ENCODE results near the gene HOXB9. TPM values are rescaled to one million over a fixed set of nuclear protein-coding genes. Genes with fewer than 3 reads are reported as not detected.

Gene HOXB9
- total RNA-seq, 1 donor from 2014 or later: 70.1 TPM

- no peak for TF ChIP-seq CTCF (IDR thresholded peaks at IDR 0.05; ENCODE audit: insufficient read depth, low read length, poor library complexity, severe bottlenecking)
- Histone ChIP-seq H3K27me3 (ENCODE audit: control insufficient read depth, insufficient read depth, low read length) (no peaks in the 10 kb centered on the region), H3K4me3 (ENCODE audit: low read depth, low read length) (peak overlapping the region; percentile 88), H3K36me3 (ENCODE audit: control insufficient read depth, insufficient read depth, low read length) (no peaks in the 10 kb centered on the region)
- no peak for DNase-seq (ENCODE audit: low read depth)
Measured at GRCh38 chr17:48627118-48627597, 1.0 kb upstream of the HOXB9 start.

- no peak for TF ChIP-seq CTCF (IDR thresholded peaks at IDR 0.05; ENCODE audit: insufficient read depth, low read length, poor library complexity, severe bottlenecking)
- no peaks in the 10 kb centered on the region for H3K27me3 ChIP-seq (ENCODE audit: control insufficient read depth, insufficient read depth, low read length)
- no peak for DNase-seq (ENCODE audit: low read depth)
- H3K4me3 ChIP-seq (ENCODE audit: low read depth, low read length): peak overlapping the region; percentile 88
- no peaks in the 10 kb centered on the region for H3K36me3 ChIP-seq (ENCODE audit: control insufficient read depth, insufficient read depth, low read length)
Measured at GRCh38 chr17:48625495-48626244, 488 bp downstream of the HOXB9 start.

DNA sequence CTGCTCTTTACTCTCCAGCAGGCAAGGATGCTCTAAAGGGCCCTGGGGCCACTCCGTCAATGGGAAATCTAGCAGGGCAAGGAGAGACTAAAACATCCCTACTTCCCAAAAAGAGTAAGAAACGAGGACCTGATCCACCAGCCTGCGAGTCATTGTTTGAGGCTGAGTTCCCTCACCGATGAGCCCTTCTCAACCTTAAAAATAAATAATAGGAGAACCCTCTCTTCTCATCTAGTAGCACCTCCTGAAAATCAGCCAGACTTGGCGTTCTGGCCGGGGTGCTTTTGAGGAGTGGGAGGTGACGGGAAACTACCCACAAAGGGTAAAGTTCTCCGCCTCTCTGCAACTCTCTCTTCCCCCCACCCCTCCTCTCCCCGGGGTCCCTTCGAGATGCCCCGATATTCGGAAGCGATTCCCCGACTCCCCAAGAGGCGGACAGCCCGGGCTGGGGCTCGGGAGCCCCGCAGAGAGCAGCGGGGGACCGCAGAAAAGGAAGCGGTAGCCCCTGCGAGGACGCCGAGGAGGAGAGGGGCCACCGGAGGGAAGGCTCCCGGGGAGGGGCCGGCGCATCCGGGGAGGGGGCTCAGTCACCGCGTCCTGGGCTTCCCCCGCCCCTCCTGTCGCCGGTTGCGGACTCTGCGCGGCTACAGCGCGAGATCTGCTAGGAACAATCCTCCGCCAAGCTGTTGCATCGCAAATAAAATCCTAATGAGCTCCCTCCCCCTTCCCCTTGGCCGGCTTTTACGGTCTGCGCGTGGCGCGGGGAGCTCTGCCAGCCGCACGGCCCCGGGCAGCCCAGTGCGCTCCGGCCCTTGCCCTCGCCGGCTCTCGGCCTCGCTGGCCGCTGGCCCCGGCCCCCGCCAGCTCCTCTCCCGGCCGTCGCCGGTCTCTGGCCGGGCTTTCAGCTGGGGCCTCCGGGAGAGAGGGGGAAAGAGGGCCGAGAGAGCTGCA lies 1.3 kb downstream of the HOXB9 start:
- Histone ChIP-seq H3K4me3 (ENCODE audit: low read depth, low read length) (peak overlapping the region; percentile 88), H3K36me3 (ENCODE audit: control insufficient read depth, insufficient read depth, low read length) (no peaks in the 10 kb centered on the region), H3K27me3 (ENCODE audit: control insufficient read depth, insufficient read depth, low read length) (no peaks in the 10 kb centered on the region)
- no peak for TF ChIP-seq CTCF (IDR thresholded peaks at IDR 0.05; ENCODE audit: insufficient read depth, low read length, poor library complexity, severe bottlenecking)
- no peak for DNase-seq (ENCODE audit: low read depth)

- H3K4me3 ChIP-seq (ENCODE audit: low read depth, low read length): peak overlapping the region; percentile 88
- no peak for TF ChIP-seq CTCF (IDR thresholded peaks at IDR 0.05; ENCODE audit: insufficient read depth, low read length, poor library complexity, severe bottlenecking)
- no peaks in the 10 kb centered on the region for H3K27me3 ChIP-seq (ENCODE audit: control insufficient read depth, insufficient read depth, low read length)
- H3K36me3 ChIP-seq (ENCODE audit: control insufficient read depth, insufficient read depth, low read length): no peaks in the 10 kb centered on the region
- no peak for DNase-seq (ENCODE audit: low read depth)
Measured at GRCh38 chr17:48624118-48624517, 2.0 kb downstream of the HOXB9 start.

DNA sequence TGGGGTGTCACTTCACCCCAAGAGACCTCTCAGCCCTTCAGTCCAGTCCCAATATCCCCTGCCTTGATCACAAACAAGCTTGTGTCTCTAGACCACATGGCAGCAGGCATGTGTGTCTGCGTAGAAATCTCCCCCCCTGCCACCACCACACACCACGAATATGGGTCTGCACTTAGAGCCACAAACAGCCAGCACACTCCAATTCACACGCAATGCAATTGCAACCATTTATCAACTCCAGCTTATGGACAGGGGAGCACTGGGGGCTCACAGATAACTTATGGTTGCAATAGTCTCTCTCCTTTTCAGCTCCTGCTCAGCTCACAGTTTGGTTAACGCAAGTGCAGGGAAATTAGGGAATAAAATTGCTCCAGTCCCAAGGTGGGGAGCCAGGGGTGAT lies 2.6 kb downstream of the HOXB9 start:
- no peak for TF ChIP-seq CTCF (IDR thresholded peaks at IDR 0.05; ENCODE audit: insufficient read depth, low read length, poor library complexity, severe bottlenecking)
- no peak for DNase-seq (ENCODE audit: low read depth)
- peak overlapping the region; percentile 88 for H3K4me3 ChIP-seq (ENCODE audit: low read depth, low read length)
- no peaks in the 10 kb centered on the region for H3K27me3 ChIP-seq (ENCODE audit: control insufficient read depth, insufficient read depth, low read length)
- no peaks in the 10 kb centered on the region for H3K36me3 ChIP-seq (ENCODE audit: control insufficient read depth, insufficient read depth, low read length)

All from kidney epithelial cell (primary cell).